CD4-positive, alpha-beta T cell treated with Interferon gamma for 1 hour (primary cell): ENCODE measurements around the gene UBE2J2.

Experiments used
- DNase-seq: peaks from one replicate; pipeline ENCODE4 v3.0.0-alpha.2; 2020

Gene UBE2J2

DNA sequence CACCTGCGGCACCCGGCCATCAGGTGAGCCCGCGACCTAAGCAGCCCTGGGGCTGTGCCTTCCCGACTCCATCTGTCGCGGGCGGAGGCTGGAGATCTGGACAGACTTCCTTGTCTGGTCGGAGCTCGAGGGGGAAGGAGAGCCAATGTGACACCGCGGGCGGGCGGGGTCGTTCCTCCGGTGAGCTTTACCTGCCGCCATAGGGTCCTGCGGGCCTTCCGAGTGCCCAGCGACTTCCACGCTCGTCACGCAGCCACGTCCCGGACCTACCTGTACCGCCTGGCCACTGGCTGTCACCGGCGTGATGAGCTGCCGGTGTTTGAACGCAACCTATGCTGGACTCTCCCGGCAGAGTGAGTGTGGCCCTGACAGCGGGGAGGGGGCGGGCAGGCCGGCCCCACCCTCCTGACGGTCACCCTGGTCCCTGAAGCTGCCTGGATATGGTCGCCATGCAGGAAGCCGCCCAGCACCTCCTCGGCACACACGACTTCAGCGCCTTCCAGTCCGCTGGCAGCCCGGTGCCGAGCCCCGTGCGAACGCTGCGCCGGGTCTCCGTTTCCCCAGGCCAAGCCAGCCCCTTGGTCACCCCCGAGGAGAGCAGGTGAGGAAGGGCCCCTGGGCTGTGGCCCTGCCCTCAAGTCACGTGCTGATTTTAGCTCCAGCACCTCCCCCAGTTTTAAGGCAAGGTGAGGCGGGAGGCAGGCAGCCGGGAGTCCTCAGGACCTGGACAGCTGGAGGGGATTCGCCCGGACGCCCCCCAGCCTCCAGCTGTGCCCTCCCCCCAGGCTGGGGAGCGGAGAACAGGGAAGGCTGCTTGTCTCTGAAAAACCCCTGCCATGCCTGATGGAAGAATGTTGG lies 35.8 kb upstream of the UBE2J2 start:
- DNase-seq: no peak

DNA sequence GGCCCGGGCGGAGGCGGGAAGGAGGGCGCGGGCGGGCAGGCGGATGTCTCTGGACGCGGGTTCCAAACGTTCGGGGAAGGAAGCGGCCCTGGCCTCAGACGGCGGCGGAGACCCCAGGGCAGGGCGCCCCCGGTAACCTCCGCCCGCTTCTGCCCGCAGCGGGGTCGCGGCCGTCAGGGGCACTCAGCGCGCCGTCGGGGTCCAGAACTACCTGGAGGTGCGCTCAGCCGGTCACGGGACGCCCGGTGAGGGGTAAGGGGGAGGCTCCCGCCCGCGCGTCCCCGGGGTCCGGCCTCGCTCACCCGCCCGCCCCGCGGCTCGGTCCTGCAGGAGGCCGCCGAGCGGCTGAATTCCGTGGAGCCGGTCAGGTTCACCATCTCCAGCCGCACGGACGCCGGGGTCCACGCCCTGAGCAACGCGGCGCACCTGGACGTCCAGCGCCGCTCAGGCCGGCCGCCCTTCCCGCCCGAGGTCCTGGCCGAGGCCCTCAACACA lies 35.1 kb upstream of the UBE2J2 start:
- no peak for DNase-seq

DNA sequence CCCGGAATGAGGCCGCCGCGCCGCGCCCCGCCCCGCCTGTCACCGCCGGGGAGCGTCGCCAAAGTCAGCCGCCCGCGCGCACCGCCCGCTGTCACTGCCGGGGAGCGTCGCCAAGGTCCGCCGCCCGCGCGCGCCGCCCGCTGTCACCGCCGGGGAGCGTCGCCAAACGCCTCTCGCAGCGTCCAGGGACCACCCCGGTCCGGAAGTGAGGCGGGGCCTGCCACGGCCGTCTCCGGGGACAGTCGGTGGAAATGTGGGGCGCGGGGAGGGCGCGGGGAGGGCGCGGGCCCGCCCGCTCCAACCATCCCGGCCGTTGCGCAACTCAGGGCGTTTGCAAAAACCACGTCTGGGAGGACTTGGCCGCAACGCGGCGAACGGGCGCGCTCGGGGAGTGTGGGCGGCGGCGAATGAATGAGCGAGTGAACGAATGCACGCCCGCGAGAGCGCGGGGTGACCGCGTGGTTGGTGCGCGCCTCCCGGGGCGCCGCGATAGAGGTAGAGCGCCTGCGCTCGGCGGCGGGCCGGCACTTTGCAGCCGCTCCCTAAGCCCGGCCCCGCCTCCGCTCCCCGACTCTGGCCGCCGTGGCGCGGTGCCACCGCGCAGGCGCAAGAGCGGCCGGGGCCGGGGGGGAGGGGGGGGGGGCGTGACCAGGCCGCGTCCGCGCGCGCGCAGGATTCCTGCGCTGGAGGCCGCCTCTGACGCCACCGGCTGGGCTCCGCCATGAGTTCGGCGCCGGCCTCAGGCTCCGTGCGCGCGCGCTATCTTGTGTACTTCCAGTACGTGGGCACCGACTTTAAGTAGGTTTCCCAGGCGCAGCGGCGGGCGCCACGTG lies 34.5 kb upstream of the UBE2J2 start, which contains the start of the genes ACAP3 and PUSL1:
Gene ACAP3, minus strand, starts transcription at position 8 of the 833 bp plus-strand sequence. CDS start 115 bp downstream, outside the sequence.
Gene PUSL1, plus strand, starts transcription at position 675 of the 833 bp plus-strand sequence. Its CDS starts 47 bp downstream, at position 722.
- peak; percentile 90 for DNase-seq

DNA sequence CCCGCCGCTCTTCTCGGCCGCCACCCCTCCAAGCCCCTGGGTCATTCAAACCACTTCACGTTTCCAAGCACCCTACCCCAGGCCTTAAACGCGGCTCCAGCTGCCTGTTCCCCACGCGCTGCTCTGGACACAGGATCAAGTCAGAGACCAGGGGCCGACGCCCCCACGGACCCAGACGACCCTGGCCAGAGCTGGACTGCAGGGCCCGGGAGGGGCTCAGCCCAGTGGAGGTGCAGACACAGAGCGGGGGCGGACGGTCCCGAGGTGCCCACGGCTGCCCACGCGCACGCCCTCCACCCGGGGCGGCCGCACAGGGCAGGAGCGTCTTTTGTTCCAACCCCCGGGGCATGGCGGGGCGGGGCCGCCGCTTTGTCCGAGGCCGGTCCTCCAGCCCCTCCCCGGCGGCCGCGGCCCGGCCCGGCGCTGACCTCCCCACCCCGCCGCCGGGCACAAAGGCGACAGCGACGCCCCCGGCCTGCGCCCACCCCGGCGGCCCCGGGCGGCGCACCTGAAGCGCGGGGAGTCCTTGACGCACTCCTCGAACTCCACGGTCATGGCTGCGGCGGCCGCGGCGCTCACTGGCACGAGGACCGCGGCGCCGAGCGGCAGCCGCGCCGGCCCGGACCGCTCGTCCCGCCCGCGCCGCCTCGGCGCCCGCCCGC lies 33.7 kb upstream of the UBE2J2 start:
- no peak for DNase-seq

- no peak for DNase-seq
Observed at GRCh38 chr1:1306661-1307260, 33.1 kb upstream of the UBE2J2 start.

DNA sequence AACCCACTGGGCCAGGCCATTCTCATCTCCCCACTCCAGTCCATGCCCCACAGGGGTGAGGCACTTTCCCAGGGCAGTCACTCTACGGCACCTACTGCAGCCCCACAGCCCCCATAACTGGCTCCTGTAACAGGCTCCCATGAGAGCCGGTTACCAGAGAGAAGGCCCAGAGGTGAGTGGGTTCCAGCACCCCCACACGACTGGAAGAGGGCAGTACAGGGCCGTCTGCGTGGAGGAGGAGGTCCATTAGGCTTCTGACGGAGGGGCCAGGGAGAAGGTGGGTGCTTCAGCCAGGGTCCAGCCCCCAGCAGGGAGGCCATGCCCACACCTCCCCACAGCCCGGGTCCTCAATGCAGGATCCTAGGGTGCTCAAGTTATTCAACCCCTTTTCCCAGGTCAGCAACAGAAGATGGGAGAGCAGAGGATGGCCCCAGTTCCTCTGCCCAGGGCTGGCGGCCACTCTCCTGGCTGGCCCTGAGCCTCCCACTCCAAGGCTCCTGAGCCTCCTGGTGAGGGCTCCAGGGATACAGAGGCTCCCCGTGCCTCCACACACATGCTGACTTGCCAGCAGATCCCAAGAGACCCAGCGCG lies 32.5 kb upstream of the UBE2J2 start:
- no peak for DNase-seq

GRCh38 chr1:1305300-1306069 lies 31.8 kb upstream of the UBE2J2 start:
- DNase-seq: peak; percentile 64

DNA sequence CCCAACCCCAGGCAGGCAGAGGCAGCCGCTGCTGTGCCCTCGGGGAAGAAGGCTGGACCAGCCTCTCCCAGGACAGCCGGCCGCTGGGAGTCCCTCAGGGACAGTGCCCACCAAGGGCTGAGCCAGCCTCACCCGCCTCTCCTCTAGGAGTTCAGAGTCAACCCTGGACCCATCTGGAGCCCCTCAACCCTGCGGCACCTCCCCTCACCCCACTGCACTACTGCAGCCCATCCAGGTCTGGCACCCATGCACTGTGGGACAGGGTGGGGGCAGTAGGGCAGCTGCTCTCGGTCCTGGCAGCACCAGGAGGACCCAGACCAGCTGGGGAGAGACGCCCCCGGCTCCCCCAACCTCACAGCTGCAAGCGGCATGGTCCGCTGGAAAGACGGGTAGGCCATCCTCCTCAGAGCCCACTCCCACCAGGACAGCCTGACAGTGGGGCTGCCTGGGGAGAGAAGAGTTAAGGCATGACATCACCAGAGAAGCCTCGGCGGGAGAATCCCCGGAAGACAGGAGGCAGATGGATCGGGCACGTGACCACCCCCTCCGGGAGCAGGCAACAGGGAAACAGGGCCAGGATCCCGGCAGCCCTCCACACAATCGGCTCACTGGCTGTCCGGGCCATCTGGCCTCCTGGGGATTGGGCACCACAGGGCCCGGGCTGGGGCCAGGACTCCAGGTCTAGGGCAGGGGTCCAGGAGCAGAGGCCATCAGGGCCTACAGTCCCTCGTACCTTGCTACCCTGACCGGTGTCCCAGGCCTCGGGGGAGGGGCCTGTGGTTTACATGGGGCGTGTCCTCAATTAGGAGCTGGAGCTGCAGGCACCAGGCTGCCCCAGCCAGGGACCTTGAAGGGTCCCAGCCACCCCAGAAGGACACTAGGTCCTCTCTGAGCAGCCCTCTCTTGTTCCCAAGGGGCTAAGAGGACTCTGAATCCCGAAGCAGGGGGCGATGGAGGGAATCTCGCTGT lies 31.0 kb upstream of the UBE2J2 start:
- no peak for DNase-seq

GRCh38 chr1:1303736-1304135 lies 30.1 kb upstream of the UBE2J2 start:
- DNase-seq: no peak

- no peak for DNase-seq
Observed at GRCh38 chr1:1302951-1303509, 29.4 kb upstream of the UBE2J2 start.

GRCh38 chr1:1302006-1302430 lies 28.4 kb upstream of the UBE2J2 start:
- no peak for DNase-seq

- no peak for DNase-seq
Observed at GRCh38 chr1:1300352-1300739, 26.7 kb upstream of the UBE2J2 start.

DNA sequence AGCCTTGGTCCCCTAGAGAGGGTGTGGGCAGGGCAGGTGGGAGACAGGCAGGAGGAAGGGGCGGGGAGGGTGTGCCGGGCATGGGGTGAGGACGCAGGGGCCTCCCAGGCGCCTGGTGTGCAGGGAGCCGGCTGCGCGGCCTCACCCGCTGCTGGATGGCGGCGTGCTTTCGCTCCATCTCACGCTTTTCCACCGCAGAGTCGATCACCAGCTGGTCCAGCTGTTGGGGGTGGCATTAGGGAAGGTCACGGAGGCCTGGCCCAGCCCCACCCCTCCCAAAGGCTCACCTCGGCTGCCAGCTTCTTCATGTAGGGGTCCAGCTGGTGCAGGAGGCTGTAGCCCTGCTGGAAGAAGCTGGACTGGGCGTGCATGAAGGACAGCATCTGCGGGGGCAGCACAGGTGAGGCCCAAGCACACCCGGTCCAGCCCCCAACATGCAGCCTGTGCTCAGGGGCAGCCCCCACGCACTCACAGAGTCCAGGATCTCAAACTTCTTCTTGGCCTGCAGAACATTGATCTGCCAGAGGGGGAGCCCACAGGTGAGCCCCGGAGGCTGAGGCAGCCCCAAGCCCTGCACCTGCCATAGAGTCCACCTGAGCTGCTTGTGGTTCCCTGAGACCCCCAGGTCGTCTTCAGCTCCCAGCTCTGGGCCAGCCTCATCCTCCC lies 26.2 kb upstream of the UBE2J2 start:
- DNase-seq: no peak

DNA sequence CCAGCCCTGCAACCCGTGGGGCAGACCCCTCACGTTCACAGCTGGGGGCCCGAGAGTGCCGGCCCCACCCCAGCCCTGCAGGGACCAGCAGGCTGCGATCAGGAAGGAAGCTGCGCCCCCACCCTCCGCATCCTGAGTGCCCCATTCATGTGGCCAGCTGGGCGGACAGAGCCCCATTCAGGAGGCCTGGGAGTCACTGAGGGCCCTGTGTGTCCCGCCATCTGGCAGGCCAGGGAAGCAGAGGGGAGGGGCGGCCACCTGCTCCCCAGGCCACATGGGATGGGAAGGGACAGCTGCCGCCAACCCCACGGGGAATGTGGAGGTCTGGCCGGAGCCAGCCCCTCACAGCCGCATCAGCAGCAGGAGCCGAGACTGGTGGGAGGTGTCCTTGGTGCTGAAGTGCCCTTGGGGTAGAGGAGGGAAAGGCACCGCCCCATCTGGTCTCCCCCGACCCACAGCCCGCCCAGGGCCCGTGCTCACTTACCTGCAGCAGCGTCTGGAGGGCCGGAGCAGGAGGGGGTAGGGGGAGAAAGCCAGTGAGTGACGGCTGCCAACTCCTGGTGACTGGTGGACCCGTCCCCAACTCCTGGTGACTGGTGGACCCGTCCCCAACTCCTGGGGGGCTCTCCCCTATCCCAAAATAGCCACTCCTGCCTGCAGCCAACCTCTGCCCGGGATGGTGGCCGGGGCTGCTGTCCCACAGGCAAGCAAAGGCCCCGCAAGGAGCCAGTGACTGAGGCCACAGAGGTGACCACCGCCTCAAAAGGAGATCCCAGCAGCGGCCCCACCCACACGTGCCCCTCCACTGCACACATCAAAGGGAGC lies 25.4 kb upstream of the UBE2J2 start:
- DNase-seq: no peak

GRCh38 chr1:1297802-1298424 lies 24.3 kb upstream of the UBE2J2 start:
- DNase-seq: no peak

DNA sequence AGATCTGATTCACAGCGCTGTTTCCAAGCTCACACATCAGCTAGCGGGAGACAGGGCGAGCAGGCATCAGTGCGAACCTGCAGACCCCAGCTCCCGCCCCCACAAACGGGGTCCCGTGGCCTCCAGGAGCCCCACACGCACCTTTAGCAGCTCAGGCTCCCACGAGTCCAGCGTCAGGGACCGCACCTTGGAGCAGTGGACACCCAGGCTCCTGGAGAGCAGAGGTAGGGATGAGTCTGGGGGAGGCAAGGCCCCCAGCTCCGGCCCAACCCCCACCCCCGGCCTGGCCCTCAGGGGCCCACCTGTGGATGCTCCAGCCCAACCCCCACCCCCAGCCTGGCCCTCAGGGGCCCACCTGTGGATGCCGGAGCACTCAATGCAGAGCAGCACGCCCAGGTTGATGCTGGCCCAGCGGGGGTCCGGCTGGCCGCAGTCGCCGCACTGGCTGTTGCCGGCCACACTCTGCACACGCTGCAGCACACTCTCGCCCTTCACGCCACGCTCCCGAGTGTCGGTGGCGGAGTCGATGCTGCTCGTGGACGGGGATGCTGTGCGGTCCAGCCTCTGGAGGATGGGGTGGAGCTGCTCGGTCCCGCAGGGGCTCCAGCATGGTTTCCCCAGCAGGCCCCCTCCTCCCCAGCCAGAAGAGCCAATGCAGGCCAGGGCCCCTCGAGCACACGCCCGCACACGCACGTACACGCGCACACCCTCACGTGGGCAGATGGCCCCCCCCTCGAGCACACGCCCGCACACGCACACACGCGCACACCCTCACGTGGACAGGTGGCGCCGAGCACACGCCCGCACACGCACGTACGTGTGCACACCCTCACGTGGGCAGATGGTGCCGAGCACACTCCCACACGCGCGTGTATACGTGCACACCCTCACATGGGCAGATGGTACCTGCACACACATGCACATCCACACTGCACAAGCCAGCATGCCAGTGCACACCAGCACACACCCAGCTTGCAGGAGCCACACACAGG lies 22.7 kb upstream of the UBE2J2 start:
- no peak for DNase-seq
